ENCODE data around the gene SRSF1.

GRCh38 chr17:57972151-57972550 lies 34.9 kb downstream of the SRSF1 start:
- no peak for TF ChIP-seq CTCF (conservative IDR thresholded peaks at IDR 0.05; ENCODE audit: low read length)
- no peak for TF ChIP-seq EZH2phosphoT487 (IDR thresholded peaks at IDR 0.05; ENCODE audit: borderline replicate concordance)
